Right atrium auricular region (tissue), 2 donors: ENCODE measurements around the gene TAOK1. TPM values are rescaled to one million over a fixed set of nuclear protein-coding genes. Genes with fewer than 3 reads are reported as not detected.

Experiments
- DNase-seq: peaks from one replicate; pipeline ENCODE4 v3.0.0-alpha.2; 2019; ENCODE audit warnings: low spot score
- H3K27ac ChIP-seq, 2 donors: fragments of 200-600 bp; sonication (generic); 1 replicate in 1 of 2; 2 replicates in 1 of 2; pipeline ENCODE4 v1.5.1; 2016 to 2019
- H3K27me3 ChIP-seq, 2 donors: fragments of 200-600 bp; sonication (generic); one replicate each; pipeline versions ENCODE4 v1.5.1 to v1.6.0; 2017 to 2019
- H3K36me3 ChIP-seq: fragments of 200-600 bp; sonication (generic); one replicate; pipeline ENCODE4 v1.5.1; 2016
- H3K4me1 ChIP-seq, 2 donors: fragments of 200-600 bp; sonication (generic); one replicate each; pipeline versions ENCODE4 v1.5.1 to v1.6.0; 2017 to 2019
- H3K4me3 ChIP-seq, 2 donors: fragments of 200-600 bp; sonication (generic); 1 replicate in 1 of 2; 2 replicates in 1 of 2; pipeline ENCODE4 v1.5.1; 2017 to 2019; ENCODE audit warnings: mild to moderate bottlenecking in 1 of 2, moderate library complexity in 1 of 2
- H3K9me3 ChIP-seq, 2 donors: fragments of 200-600 bp; sonication (generic); one replicate each; pipeline ENCODE4 v1.5.1; 2019
- CTCF ChIP-seq, 2 donors: fragments of 200-600 bp; sonication (generic); IDR thresholded peaks; one replicate each; pipeline ENCODE4 v1.5.1; 2019; ENCODE audit warnings: antibody characterized with exemption in 2 of 2
- total RNA-seq, 2 donors: library from RNA; depleted of rRNA; stranded (reverse); fragments of >200 nt; gene quantifications; one replicate each; pipeline ENCODE4 v1.1.0, GENCODE V29; 2016

TAOK1 gene
- total RNA-seq, 2 donors from 2014 or later = 42.9 to 45.1 TPM

DNA sequence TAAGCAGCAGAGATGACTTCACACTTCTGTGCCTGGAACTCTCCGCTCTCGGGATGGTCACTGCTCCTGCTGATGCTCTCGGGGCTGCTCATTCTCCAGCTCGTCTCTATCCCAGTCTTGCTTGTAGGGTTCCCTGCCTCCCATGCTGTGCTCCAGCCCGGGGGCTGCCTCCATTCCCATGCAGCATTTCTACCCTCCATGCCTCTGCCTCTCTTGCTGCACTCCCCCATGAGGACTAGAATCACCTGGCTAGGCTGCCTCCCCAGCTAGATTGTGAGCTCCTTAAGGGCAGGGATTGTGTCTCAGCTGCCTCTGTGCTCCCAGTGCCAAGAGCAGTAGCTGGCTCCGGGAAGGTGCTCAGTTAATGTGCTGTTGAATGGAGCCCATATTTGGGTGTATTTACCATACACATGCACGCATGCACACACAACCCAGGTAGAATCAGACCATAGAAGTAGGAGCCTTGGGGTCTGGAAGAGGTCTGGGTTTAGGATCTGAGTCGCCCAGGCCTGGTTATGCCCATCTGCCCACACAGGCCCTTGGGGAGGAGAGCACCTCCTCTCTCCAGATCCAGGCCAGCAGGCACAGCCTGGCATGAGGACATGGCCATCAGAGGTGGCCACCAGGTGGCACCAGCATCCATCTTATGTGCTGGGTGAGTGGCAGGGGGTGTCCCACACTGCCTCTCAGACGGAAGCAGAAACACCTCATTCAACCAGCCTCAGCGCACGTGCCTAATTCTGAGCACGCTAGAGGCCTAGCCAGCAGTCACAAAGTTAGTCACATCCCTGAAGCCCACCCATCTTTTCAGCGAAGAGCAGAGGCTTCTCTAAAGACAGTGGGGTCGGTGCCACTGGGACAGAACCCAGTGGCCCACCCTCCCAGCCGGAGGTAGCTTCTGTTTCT is 190.0 kb downstream of the TAOK1 start:
- no peaks in the 10 kb centered on the region for H3K27me3 ChIP-seq
- peaks cover 0 to 42% of the 10 kb centered on the region in 2 donors for H3K4me1 ChIP-seq
- no peak overlapping the region for H3K4me3 ChIP-seq
- peak; percentile 88 for DNase-seq
- H3K36me3 ChIP-seq = peaks cover 82% of the 10 kb centered on the region
- no peaks in the 10 kb centered on the region for H3K9me3 ChIP-seq
- H3K27ac ChIP-seq = no peak overlapping the region
- peak; percentile 72 to 91 for TF ChIP-seq CTCF (IDR thresholded peaks at IDR 0.05)

- peaks cover 66% of the 10 kb centered on the region for H3K36me3 ChIP-seq
- no peaks in the 10 kb centered on the region for H3K9me3 ChIP-seq
- no peaks in the 10 kb centered on the region for H3K27me3 ChIP-seq
- DNase-seq = no peak
- H3K4me1 ChIP-seq = peaks cover 0 to 58% of the 10 kb centered on the region in 2 donors
- no peak overlapping the region for H3K4me3 ChIP-seq
- no peak overlapping the region for H3K27ac ChIP-seq
- no peak for TF ChIP-seq CTCF (IDR thresholded peaks at IDR 0.05)
Measured at GRCh38 chr17:29581583-29582253, 191.6 kb downstream of the TAOK1 start.

DNA sequence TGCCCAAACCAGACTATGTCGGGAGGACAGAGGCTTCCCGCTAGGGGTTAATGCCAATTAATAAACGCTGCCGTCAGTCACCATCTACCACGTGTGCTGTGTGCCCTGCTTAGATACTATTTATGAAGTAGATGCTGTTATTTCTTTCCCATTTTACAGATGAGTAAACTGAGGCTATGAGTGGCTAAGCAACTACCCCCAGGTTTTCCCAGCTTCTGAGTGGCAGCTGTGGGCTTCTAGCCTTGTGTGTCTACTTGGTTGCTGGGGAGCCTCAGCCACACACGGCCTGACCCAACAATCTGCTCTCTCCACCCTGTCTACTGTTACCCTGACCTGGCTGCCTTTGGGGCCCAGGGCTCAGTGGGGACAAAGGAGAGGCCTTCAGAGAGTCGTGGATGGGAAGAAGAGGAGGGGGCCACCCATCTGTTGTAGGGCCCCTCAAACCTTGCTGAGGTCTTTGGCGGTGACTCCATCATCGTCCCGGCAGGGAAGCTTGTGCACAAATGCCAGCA is 192.1 kb downstream of the TAOK1 start:
- no peak for DNase-seq
- Histone ChIP-seq H3K36me3 (peaks cover 60% of the 10 kb centered on the region), H3K27me3 (no peaks in the 10 kb centered on the region), H3K4me1 (peaks cover 0 to 62% of the 10 kb centered on the region in 2 donors), H3K9me3 (no peaks in the 10 kb centered on the region), H3K4me3 (no peak overlapping the region), H3K27ac (no peak overlapping the region)
- TF ChIP-seq CTCF (IDR thresholded peaks at IDR 0.05) = no peak

GRCh38 chr17:29582772-29583171 is 192.6 kb downstream of the TAOK1 start:
- H3K9me3 ChIP-seq = no peaks in the 10 kb centered on the region
- peaks cover 55% of the 10 kb centered on the region for H3K36me3 ChIP-seq
- no peak overlapping the region for H3K27ac ChIP-seq
- H3K4me3 ChIP-seq = no peak overlapping the region
- no peak for TF ChIP-seq CTCF (IDR thresholded peaks at IDR 0.05)
- DNase-seq = no peak
- peaks cover 0 to 62% of the 10 kb centered on the region in 2 donors for H3K4me1 ChIP-seq
- H3K27me3 ChIP-seq = no peaks in the 10 kb centered on the region

GRCh38 chr17:29583324-29584248 is 193.4 kb downstream of the TAOK1 start:
- peaks cover 47% of the 10 kb centered on the region for H3K36me3 ChIP-seq
- no peak for TF ChIP-seq CTCF (IDR thresholded peaks at IDR 0.05)
- H3K27ac ChIP-seq = peak overlapping the region; percentile 80 to 85
- H3K27me3 ChIP-seq = no peaks in the 10 kb centered on the region
- H3K4me3 ChIP-seq = peak overlapping the region in 1 of 2 donors; percentile 33
- no peaks in the 10 kb centered on the region for H3K9me3 ChIP-seq
- peaks cover 0 to 66% of the 10 kb centered on the region in 2 donors for H3K4me1 ChIP-seq
- no peak for DNase-seq
